GM12878 (cell line): ENCODE data around the gene ANAPC16. TPM values are rescaled to one million over a fixed set of nuclear protein-coding genes. Genes with fewer than 3 reads are reported as not detected.

Experiments
- ATAC-seq: fragments of 200-7000 bp; cut with Tn5 transposase; 3 replicates; pipeline ENCODE4 v1.9.1; 2020; ENCODE audit warnings: mild to moderate bottlenecking, moderate library complexity
- BruUV-seq: library from RNA; stranded (reverse); fragments of 400-500 nt; replicated peaks from 2 replicates; lab custom pipeline; 2021; lab: Mats Ljungman, UMichigan
- CTCF ChIA-PET: fragments of 300-600 bp; sonication (Branson Sonifier 250); formaldehyde crosslinking; extraction: SDS; loops from one replicate; lab custom pipeline; 2021; ENCODE audit warnings: inconsistent platforms; lab: Yijun Ruan, JAX
- POLR2A ChIA-PET: fragments of 350-600 bp; formaldehyde crosslinking; extraction: SDS; loops from one replicate; lab custom pipeline; 2021; ENCODE audit warnings: inconsistent platforms; lab: Charles Lee
- RAD21 ChIA-PET: fragments of 300-600 bp; sonication (Branson Sonifier 250); formaldehyde crosslinking; loops from one replicate; lab custom pipeline; 2023; ENCODE audit warnings: antibody characterized with exemption; ENCODE audit not compliant: unreplicated experiment; lab: Charles Lee
- SMC1A ChIA-PET: fragments of 300-600 bp; sonication (Branson Sonifier 250); formaldehyde crosslinking; loops from one replicate; lab custom pipeline; 2023; ENCODE audit not compliant: unreplicated experiment, uncharacterized antibody; lab: Charles Lee
- DNase-seq: peaks from one replicate; pipeline ENCODE4 v3.0.0-alpha.2; 2011; ENCODE audit warnings: low read depth, low spot score
- FAIRE-seq: peaks from 3 replicates; lab custom pipeline; 2011; peaks lifted over from hg19 to GRCh38; lab: Jason Lieb, UNC
- H2AFZ ChIP-seq: 2 replicates; pipeline ENCODE4 v1.6.0; 2011; ENCODE audit warnings: low read depth, low read length, control low read depth; ENCODE audit not compliant: control insufficient read depth
- H3K27ac ChIP-seq: 2 replicates; pipeline ENCODE4 v1.5.1; 2011; ENCODE audit warnings: control low read depth; ENCODE audit not compliant: control insufficient read depth, insufficient read depth
- H3K27me3 ChIP-seq, 2 experiments: replicated peaks in 1 of 2; 2 replicates each; pipeline versions ENCODE4 v1.6.0 to v1.6.1; 2011; ENCODE audit warnings: low read length in 1 of 2; ENCODE audit not compliant: control insufficient read depth in 2 of 2, insufficient read depth in 2 of 2
- H3K36me3 ChIP-seq, 2 experiments: 2 replicates each; pipeline ENCODE4 v1.5.1; 2011; ENCODE audit warnings: low read length in 1 of 2; ENCODE audit not compliant: control insufficient read depth in 2 of 2, insufficient read depth in 2 of 2
- H3K4me1 ChIP-seq: 2 replicates; pipeline ENCODE4 v1.6.1; 2011; ENCODE audit warnings: mild to moderate bottlenecking, low read length, moderate library complexity, mixed read lengths; ENCODE audit not compliant: control insufficient read depth, insufficient read depth
- H3K4me2 ChIP-seq: 2 replicates; pipeline ENCODE4 v1.6.0; 2011; ENCODE audit warnings: control low read depth; ENCODE audit not compliant: control insufficient read depth, insufficient read depth
- H3K4me3 ChIP-seq: fragments of 200-600 bp; sonication (generic); 2 replicates; pipeline ENCODE4 v1.5.1; 2016
- H3K79me2 ChIP-seq: 2 replicates; pipeline ENCODE4 v1.6.0; 2011; ENCODE audit warnings: low read length; ENCODE audit not compliant: control insufficient read depth, insufficient read depth
- H3K9ac ChIP-seq: 2 replicates; pipeline ENCODE4 v1.8.0; 2011; ENCODE audit warnings: low read length, control low read depth, mixed read lengths; ENCODE audit not compliant: control insufficient read depth, insufficient read depth
- H3K9me3 ChIP-seq: replicated peaks from 3 replicates; pipeline ENCODE4 v1.5.1; 2011; ENCODE audit warnings: mild to moderate bottlenecking, low read length; ENCODE audit not compliant: control insufficient read depth, insufficient read depth
- H4K20me1 ChIP-seq: 2 replicates; pipeline ENCODE4 v1.6.0; 2011; ENCODE audit not compliant: control insufficient read depth, insufficient read depth
- BACH1 ChIP-seq: fragments of 450-650 bp; IDR thresholded peaks from 2 replicates; pipeline ENCODE4 v1.6.1; 2017; ENCODE audit warnings: mild to moderate bottlenecking, borderline replicate concordance
- BCL3 ChIP-seq: IDR thresholded peaks from 2 replicates; pipeline ENCODE4 v1.6.1; 2011; ENCODE audit warnings: borderline replicate concordance, low read depth, mild to moderate bottlenecking, moderate library complexity, low read length; ENCODE audit not compliant: insufficient read depth, poor library complexity, severe bottlenecking
- EED ChIP-seq: sonication (generic); IDR thresholded peaks from 2 replicates; pipeline ENCODE4 v1.6.1; 2016; ENCODE audit warnings: antibody characterized with exemption, low read depth
- EZH2 ChIP-seq: IDR thresholded peaks from 2 replicates; pipeline ENCODE4 v1.6.1; 2012; ENCODE audit warnings: low read depth, mild to moderate bottlenecking, control low read depth, inconsistent platforms, low read length, borderline replicate concordance; ENCODE audit not compliant: control insufficient read depth
- FOS ChIP-seq: IDR thresholded peaks from 3 replicates; pipeline ENCODE4 v1.6.1; 2011; ENCODE audit warnings: borderline replicate concordance; ENCODE audit not compliant: insufficient read length; ENCODE audit errors: extremely low read depth
- IKZF2 ChIP-seq, 2 experiments: fragments of 450-650 bp; IDR thresholded peaks; 2 replicates each; pipeline ENCODE4 v1.6.1; 2017; ENCODE audit warnings: mild to moderate bottlenecking in 2 of 2, moderate library complexity in 2 of 2
- JUNB ChIP-seq: IDR thresholded peaks from 2 replicates; pipeline ENCODE4 v1.6.1; 2016; ENCODE audit warnings: antibody characterized with exemption, mild to moderate bottlenecking
- JUND ChIP-seq: IDR thresholded peaks from 2 replicates; pipeline ENCODE4 v1.6.1; 2012; ENCODE audit warnings: low read depth, mild to moderate bottlenecking, low read length, improper control_type of control experiment, moderate library complexity
- MEF2A ChIP-seq: IDR thresholded peaks from 2 replicates; pipeline ENCODE4 v1.6.1; 2011; ENCODE audit warnings: low read depth, mild to moderate bottlenecking, low read length, moderate library complexity; ENCODE audit not compliant: insufficient read depth
- MEF2B ChIP-seq: fragments of 450-650 bp; IDR thresholded peaks from 2 replicates; pipeline ENCODE4 v1.6.1; 2018; ENCODE audit warnings: mild to moderate bottlenecking, moderate library complexity; ENCODE audit not compliant: partially characterized antibody, poor library complexity, severe bottlenecking
- MLLT1 ChIP-seq: fragments of 450-650 bp; IDR thresholded peaks from 2 replicates; pipeline ENCODE4 v1.6.1; 2016; ENCODE audit warnings: mild to moderate bottlenecking
- MTA3 ChIP-seq: IDR thresholded peaks from 2 replicates; pipeline ENCODE4 v1.6.1; 2012; ENCODE audit warnings: low read length, inconsistent platforms, borderline replicate concordance
- NFIC ChIP-seq: IDR thresholded peaks from 2 replicates; pipeline ENCODE4 v1.6.1; 2012; ENCODE audit warnings: low read depth, mild to moderate bottlenecking, inconsistent platforms, low read length, moderate library complexity
- RUNX3 ChIP-seq: IDR thresholded peaks from 2 replicates; pipeline ENCODE4 v1.6.1; 2012; ENCODE audit warnings: low read length, inconsistent platforms
- SRF ChIP-seq, 2 experiments: IDR thresholded peaks; 2 replicates each; pipeline ENCODE4 v1.6.1; 2011; ENCODE audit warnings: low read depth in 2 of 2, low read length in 2 of 2, mild to moderate bottlenecking in 1 of 2, moderate library complexity in 1 of 2
- STAT3 ChIP-seq: IDR thresholded peaks from 2 replicates; pipeline ENCODE4 v1.6.1; 2011; ENCODE audit warnings: low read depth, low read length, improper control_type of control experiment
- ZBTB4 ChIP-seq: fragments of 450-650 bp; formaldehyde crosslinking; IDR thresholded peaks from 2 replicates; pipeline ENCODE4 v1.4.0; 2022; ENCODE audit warnings: mild to moderate bottlenecking, moderate library complexity
- ZNF622 ChIP-seq: fragments of 450-650 bp; IDR thresholded peaks from 2 replicates; pipeline ENCODE4 v1.6.1; 2017; ENCODE audit warnings: mild to moderate bottlenecking, inconsistent platforms
- WGBS: methylation state at CpG from one replicate; pipeline ENCODE4 v1.1.6; 2016; ENCODE audit warnings: low lambda C conversion rate; ENCODE audit not compliant: insufficient replicate concordance, insufficient coverage; ENCODE audit errors: missing lambda C conversion rate; 5-methylcytosine and 5-hydroxymethylcytosine counted together
- in situ Hi-C: fragments of 300-500 bp; cut with MboI; formaldehyde crosslinking; loops from 9 replicates; pipeline ENCODE4 v1.14.3; 2018; ENCODE audit warnings: mixed read lengths
- intact Hi-C: fragments of 100-400 bp; cut with micrococcal nuclease; formaldehyde crosslinking; loops from one replicate; pipeline ENCODE4 v1.14.2; 2022; ENCODE audit not compliant: unreplicated experiment
- polyA plus RNA-seq, 11 experiments: library from polyadenylated mRNA; depleted of rRNA in 4 of 11; unstranded in 6 of 11; stranded (reverse) in 5 of 11; fragments of >200 nt; fragmentation: Nextera tagmentation in 4 of 11; fragmentation: Illumina TruSeq in 1 of 11; extraction: Ambion mirVana in 4 of 11; extraction: Trizol in 1 of 11; gene quantifications; 1 replicate in 1 of 11; 2 replicates in 10 of 11; pipeline versions ENCODE4 v1.2.1 to v1.2.3, GENCODE V29; 2011 to 2016; ENCODE audit warnings: inconsistent platforms in 2 of 11, missing spikeins in 2 of 11, low read depth in 1 of 11
- total RNA-seq, 4 experiments: library from RNA; depleted of rRNA in 3 of 4; stranded (reverse); fragments of >200 nt in 3 of 4; fragmentation: Illumina TruSeq in 1 of 4; extraction: Trizol in 1 of 4; gene quantifications; 2 replicates each; pipeline versions ENCODE4 v1.2.1 to v1.2.3, GENCODE V29; 2013 to 2021

Gene ANAPC16
- total and polyA plus RNA-seq, 10 of the 15 experiments (the other 5 are each of a cell fraction or from before 2014, with no cell fraction given), result 66.9 to 208 (median 134) TPM

- intact Hi-C loops, result loop anchor here (2.0 kb wide), 1 partner anchor 42 kb away; no protein-coding TSS in a partner anchor
- Histone ChIP-seq H3K4me3 (no peak overlapping the region), H3K9ac (no peak overlapping the region; the same call in 1 of the 2 replicates), H4K20me1 (no peaks in the 10 kb centered on the region), H3K36me3 (peaks cover 2 to 15% of the 10 kb centered on the region in 2 experiments; a peak in 3 of 4 replicates), H3K9me3 (no peaks in the 10 kb centered on the region), H3K4me2 (peak overlapping the region; percentile 58), H3K27me3 (no peaks in the 10 kb centered on the region), H3K79me2 (no peaks in the 10 kb centered on the region), H3K27ac (peak overlapping the region; percentile 67), H3K4me1 (peaks cover 35% of the 10 kb centered on the region), H2AFZ (no peak overlapping the region)
- in situ Hi-C loops, result no loop called here
- TF ChIP-seq BACH1 (peak; percentile 47; the same call in 1 of the 2 replicates), SRF (IDR thresholded peaks at IDR 0.05; ENCODE audit: low read depth in 2 of 2, low read length in 2 of 2) (0 out of 4 replicates have a peak, but pooled peaks of 1 of the 2 experiments have one; percentile 15), MLLT1 (no peak), NFIC (peak; percentile 32; the same call in 1 of the 2 replicates), EED (0 out of 2 replicates have a peak, but pooled peaks have one; percentile 53), JUNB (peak; percentile 67), FOS (no peak), EZH2 (no peak), STAT3 (0 out of 2 replicates have a peak, but pooled peaks have one; percentile 14), IKZF2 (IDR thresholded peaks at IDR 0.05) (0 out of 4 replicates have a peak, but pooled peaks of 1 of the 2 experiments have one; percentile 20), ZNF622 (no peak), MEF2B (peak; percentile 71), RUNX3 (0 out of 2 replicates have a peak, but pooled peaks have one; percentile 5), MEF2A (peak; percentile 93), MTA3 (no peak), ZBTB4 (CRISPR knock-in tag) (no peak), JUND (0 out of 2 replicates have a peak, but pooled peaks have one; percentile 37), BCL3 (no peak)
- SMC1A ChIA-PET, result interaction anchor here (0.8 to 3.6 kb wide), 15 partner anchors 9 to 169 kb away, joined by 3 to 47 read pairs (median 7); partner anchors contain the start of genes ANAPC16 and ASCC1
- ATAC-seq (peak; percentile 59), DNase-seq (peak; percentile 34), FAIRE-seq (no peak)
- CTCF ChIA-PET, result interaction anchor here (0.7 to 2.8 kb wide), 13 partner anchors 10 to 162 kb away, joined by 3 to 22 read pairs (median 5); no protein-coding TSS in a partner anchor
- BruUV-seq, result no TSS peak
- RAD21 ChIA-PET, result interaction anchor here (1.1 to 2.8 kb wide), 5 partner anchors 16 to 126 kb away, joined by 3 to 25 read pairs (median 12); no protein-coding TSS in a partner anchor
- POLR2A ChIA-PET, result interaction anchor here (0.5 to 2.2 kb wide), 7 partner anchors 9 to 86 kb away, joined by 3 to 15 read pairs (median 5); partner anchors contain the start of genes ANAPC16 and ASCC1
- WGBS, result 0% methylated on average over 1 of the region's 1 CpG
Measured at GRCh38 chr10:72175149-72175548, 40.7 kb upstream of the ANAPC16 start.
